ENCODE results near the gene SLC39A11.
"Not testable (repeated sequence)": the region's sequence is repeated elsewhere in the genome, so short reads cannot be mapped to it uniquely, and the experiment has no call there.

SLC39A11 gene

DNA sequence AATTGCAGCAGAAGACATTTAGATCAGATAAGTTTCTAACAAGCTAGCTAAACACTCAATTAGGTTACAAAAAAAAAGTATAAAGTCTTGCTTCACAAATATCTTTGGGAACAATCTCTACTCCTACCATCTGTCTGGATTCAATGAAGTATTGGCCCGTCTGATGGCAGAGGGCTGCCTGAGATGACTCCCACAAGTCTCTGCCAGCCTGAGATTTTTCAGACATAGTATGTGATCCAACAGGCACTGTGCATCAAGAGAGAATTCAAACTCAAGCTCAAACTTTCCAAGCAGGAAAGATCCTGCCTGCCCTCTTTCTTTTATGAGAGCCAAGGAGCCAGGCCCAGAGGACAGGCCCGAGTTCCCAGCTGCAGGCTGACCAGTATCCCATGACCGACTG, 22.6 kb downstream of the SLC39A11 start:
- DNase-seq: no peak

DNA sequence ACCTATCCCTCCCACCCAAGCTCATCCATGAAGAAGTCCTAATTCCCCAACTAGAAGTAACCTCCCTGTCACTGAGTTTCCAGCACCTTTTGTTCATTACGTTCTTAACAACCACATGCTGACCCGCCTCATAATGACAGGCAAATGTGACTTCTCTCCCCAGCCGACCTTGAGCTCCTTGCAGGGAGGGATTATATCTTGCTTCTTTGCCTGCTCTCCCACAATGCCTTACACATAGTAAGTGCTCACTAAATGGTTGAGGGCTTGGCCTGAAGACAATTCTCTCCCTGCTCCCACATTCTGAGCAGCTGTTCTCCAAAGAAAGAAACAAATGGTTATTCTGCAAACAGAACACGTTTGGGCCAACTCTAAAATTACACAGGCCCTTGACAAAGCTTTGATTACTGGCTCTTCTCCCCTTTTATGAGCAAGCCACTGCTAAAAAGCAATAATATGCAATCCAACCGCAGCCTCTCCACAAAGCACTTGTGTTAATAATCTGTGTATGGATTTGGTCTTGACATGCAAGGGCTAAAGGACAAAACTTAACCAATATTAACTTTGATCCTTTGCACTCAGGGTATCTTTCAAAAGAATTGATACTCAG, 23.2 kb downstream of the SLC39A11 start:
- no peak for DNase-seq

DNA sequence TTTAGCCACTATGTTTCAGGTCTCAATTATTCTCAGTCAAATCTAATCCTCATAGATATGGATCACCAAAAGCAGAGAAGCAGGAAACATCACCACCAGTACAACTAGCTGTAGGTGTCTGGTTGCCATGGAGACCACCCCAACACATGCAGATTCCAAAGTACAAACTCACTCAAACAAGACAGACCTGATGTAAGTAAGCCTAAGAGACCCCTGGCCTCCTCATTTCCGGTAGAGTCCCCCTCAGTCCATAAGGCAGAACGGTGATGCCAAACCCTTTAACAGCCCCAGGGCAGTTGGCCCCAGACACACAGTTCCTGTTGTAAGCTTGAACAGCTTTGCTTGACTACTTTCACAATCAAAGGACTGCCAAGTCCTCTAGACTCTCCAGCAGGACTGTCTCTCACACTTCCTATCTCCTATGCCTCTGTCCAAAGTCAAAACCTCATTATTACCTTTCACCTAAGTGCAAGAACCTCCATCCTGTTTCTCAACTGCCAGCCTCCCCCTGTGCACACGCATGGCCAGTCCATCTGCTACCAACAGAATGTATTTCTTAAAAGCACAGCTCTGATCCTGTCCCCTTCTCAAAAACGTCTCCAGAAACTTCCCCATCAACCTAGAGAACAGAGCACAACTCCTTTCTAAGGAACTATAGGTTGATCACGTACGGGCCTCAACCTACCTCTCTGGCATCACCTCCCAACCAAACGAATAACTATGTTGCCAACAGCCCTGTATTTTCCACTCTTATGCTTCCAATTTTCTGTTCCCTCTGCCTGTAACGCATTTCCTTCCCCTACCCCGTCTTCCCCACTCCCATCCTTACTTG, 23.9 kb downstream of the SLC39A11 start:
- peak; percentile 3 to 20 for DNase-seq

DNA sequence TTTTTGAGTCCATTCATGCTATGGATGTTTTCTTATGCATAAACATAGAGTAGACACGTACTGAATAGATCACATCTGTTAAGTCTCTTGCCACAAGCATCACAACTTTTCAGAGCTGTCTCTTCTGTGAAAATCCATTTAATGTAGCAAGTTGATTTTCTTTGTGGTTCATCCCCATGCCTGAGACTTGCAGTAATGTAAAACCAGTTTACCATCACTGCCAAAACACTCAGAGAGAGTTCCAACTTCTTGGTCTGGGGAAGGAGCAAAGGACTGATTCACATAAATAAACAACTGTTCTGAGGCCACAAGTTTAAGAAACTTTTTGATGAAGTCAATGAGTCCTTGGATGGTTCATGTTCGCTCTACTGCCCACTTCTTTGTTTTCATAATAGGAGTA, 24.8 kb downstream of the SLC39A11 start:
- DNase-seq: not testable (repeated sequence)

DNA sequence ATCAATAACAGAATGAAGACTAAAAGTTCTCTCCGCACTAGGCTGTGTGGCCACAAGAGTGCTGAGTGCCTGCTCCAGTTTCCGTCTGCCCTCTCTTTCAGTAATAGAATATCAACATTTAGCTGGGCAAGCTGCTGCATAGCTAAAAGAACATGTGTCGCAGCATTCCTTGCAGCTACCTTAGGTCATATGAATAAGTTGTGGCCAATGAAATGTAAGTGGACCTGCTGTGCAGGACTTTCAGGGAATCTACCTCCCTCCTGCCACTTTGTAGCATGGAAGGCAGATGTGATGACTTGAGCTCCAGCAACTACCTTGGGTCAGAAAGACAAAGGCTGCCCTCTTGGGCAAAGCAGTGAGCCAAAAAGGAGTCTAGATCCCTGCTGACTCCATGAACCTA, 25.4 kb downstream of the SLC39A11 start:
- no peak for DNase-seq

DNA sequence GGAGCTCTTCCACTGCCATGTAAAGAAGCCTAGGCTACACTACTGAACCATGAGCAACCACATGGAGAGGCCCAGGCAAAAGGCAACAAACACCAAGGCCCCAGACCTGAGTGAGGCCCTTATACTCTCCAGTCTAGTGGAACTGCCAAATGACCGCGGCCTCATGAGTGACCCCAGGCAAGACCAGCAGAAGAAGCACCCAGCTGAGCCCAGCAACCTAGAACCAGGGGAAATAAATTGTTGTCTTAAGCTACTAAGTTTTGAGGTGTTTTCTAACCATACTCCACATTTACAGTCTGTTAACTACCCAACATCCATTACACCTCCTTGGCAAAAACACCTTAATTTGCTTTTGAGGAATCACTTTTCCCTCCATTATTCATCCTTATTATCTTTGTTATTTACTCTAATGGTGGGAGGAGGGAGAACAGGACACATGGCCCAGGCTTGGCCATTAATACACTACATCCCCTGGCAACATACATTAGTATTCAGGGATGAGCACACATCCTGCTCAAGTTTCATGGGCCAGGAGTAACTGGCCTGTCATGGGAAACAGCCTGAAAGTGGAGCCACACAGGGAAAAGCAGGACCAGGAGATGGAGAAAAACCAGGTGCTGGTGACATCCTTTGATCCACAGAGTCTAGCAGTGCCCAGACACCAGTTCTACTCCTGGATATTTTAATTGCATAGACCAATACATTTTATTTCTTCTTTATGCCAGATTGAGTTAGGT, 26.2 kb downstream of the SLC39A11 start:
- DNase-seq: no peak

DNA sequence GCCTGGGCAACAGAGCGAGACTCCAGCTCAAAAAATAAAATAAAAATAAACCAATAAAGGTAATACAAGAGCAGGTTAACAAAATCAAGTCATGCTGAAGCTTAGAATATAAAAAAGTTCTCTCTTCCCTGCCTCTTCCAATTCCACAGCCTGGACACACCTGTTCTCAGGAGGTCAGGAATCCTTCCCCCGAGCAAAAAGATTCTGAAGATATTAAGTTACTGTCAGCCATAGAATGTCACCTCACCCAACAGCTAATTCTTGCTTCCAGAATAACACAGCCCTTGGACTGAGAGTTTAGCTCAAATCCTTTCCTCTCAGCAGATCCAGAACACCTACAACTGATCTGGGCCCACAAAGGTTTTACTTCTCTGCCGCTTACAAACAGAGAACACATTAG, 27.1 kb downstream of the SLC39A11 start:
- no peak for DNase-seq

DNA sequence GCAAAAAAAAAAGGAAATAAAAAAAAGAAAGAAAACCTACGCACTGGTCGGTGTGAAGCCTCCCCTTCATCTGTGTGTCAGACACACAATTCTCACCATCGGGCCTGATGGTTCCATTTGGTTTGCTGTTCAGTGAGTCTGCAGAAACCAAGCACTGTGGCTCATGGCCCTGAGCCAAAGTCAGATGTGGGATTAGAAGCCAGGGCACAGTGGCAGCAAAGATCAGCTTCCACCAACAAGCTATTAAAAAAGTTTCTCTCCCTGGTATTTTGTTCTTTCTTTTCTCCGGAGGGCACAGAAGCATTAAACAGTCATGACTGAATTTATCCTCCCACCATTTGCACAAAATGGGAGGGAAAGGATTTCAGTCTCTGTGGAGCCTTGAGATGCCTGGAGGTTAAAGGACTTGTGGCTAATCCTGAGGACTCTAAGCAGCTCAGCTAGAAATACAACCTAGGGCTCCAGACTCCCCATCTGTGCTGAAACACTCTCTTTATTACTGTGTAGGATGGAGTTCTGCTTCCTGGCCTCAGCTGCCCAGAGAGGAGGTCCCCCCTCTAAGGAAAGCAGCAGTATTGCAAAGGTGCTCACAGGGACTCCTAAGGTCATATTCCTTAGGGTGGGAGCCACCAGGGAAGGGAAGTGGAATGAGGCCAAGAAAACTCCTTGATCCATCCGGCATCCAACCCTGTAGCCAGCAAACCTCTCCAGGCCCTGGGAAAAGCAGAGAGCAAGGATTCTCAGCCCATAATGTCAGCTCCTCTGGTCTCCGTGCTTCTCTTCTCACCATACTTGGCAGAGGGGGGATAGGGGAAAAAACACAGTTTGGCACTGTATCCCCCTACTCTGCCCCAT, 28.2 kb downstream of the SLC39A11 start:
- DNase-seq: no peak

DNA sequence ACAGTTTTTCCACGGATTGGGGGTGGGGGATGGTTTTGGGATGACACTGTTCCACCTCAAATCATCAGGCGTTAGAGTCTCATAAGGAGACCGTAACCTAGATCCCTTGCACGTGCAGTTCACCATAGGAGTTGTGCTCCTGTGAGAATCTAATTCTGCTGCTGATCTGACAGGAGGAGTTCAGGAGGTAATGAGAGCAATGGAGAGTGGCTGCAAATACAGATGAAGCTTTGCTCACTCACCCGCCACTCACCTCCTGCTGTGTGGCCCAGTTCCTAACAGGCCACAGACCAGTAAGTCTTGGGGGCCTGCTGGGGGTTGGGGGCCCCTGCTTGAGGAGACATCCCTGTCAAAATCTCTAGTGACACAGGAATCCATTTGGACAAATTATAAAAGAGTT, 29.8 kb downstream of the SLC39A11 start:
- no peak for DNase-seq

DNA sequence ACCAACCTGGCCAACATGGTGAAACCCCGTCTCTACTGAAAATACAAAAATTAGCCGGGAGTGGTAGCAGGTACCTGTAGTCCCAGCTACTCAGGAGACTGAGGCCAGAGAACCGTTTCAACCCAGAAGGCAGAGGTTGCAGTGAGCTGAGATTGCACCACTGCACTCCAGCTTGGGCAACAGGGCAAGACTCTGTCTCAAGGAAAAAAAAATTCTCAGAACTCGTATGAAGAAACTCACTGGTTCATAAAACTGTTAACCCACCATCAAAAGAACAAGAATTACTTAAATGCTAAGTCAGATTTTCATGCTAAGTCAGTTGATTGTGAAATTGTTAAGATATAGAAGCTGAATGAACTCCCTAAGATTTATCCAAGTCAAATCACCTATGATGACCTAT, 31.3 kb downstream of the SLC39A11 start:
- DNase-seq: peak; percentile 65 to 67

DNA sequence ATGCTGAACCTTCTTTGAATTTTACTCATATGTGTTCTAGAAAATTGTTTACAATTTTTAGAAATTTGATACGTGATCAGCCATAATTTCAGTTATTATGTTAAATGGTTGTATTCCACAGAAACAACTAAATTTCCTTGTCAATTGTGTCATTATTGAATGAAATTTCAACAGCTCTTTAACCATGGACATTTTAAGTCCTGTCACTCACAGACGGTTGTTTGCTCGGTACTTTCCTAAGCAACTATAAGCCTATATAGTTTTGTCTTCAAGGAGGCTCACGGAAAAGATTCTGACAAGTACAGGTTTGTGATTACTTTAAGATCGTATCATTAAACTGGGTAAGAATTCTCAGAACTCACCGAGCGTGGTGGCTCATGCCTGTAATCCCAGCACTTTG, 31.8 kb downstream of the SLC39A11 start:
- DNase-seq: peak; percentile 20 to 53

DNA sequence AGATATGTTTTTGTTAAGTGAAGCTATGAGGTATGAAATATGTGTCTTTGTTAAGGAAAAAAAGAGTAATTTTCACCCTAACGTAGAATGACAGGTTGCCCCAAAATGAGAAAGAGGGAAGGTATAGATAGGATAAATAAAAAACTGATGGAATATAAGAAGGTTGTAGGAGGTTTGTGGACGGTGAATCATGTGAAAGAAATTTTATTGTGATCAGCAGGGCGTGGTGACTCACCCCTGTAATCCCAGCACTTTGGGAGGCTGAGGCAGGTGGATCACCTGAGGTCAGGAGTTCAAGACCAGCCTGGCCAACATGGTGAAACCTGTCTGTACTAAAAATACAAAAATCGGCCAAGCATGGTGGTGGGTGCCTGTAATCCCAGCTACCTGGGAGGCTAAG, 32.8 kb downstream of the SLC39A11 start:
- DNase-seq: not testable (repeated sequence)

DNA sequence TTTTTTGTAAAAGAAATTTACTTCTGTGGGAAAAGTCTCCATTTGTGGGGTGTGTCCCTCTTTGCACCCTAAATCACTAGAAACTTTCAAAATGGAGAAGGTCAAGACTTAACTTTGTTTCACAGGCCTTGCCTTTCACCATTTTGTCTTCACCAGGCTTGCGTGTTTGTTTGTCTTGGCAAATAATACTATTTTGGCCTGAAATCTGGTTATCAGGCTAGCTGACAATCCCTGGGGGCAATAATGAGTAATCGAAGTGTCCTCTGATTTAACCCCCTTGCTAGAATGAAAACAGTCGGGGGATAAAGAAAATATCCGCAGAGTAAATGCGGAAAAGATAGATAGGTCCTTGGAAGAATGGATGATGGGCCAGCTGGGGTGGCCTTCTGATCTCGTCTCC, 34.5 kb downstream of the SLC39A11 start:
- DNase-seq: no peak

DNA sequence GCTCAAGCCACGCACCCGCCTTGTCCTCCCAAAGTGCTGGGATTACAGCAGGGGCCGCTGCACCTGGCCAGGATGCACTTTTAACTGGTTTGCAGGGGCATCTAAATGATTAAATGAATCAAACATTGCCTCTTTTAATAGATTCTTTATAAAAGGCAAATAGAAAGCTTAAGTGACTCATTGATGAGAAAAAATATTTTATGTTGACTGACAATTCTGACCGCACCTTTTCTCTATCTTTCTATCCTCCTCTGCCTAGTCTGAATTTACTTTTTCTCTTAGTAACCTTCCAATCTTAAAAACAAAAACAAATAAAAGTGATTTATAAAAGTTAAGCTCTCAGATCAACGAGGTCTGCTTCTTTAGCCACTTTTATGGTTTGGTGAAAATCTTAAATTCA, 35.3 kb downstream of the SLC39A11 start:
- no peak for DNase-seq

DNA sequence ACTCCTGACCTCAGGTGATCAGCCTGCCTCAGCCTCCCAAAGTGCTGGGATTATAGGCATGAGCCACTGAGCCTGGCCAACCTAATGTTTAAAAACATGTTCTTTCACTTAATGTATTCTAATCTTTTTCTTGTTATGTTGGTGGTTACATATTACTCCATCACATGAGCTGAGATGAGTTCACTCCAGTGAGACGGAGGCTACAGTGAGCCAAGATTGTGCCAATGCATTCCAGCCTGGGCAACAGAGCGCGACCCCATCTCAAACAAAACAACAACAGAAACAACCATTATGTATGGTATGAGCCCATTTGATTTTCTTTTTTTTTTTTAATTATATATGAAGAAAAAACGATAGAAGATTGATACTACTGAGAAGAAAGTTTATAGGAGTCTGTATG, 39.6 kb downstream of the SLC39A11 start:
- DNase-seq: no peak

DNA sequence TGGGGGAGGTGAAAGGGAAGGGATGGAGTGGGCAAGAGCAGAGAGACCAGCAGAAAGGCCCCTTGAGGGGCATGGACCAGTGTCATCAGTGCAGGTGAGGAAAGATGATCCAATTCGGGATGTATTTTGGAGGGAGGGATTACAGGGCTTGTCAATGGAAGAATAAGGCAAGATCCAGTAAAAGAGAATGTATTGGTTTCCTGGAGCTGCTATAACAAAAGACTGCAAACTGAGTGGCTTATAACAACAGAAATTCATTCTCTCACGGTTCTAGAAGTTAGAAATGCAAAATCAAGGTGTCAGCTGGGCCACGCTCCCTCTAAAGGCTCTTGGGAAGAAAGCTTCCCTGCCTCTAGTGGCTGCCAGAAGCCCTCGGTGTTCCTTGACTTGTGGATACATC, 41.7 kb downstream of the SLC39A11 start:
- no peak for DNase-seq

DNA sequence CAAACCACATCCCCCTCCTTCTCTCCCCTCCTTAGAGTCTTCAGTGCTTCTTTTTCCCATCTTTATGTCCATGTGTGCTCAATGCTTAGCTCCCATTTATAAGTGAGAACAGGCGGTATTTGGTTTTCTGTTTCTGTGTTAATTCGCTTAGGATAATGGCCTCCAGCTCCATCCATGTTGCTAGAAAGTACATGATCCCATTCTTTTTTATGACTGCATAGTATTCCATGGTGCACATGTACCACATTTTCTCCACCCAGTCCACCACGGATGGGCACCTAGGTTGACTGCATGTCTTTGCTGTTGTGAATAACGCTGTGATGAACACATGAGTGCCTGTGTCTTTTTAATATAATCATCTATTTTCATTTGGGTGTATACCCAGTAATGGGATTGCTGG, 44.3 kb downstream of the SLC39A11 start:
- DNase-seq: no peak

DNA sequence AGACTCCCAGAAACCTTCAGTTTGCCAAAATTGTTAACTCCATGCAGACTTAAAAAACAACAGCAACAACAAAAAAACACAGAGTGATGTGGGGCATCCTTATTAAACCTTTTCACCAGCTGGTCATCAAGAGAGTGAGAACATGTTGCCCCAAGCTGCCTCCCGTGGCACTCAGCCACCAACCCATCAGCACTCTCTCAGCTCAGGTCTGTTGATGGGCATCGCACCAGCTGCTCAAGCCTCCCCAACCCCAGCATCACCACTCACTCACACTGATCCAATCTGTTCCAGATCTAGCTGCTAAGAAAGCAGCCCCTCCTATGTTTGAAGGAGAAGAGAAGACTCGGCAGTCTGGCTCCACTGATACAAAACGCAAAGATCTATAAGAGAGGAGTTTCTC, 46.8 kb downstream of the SLC39A11 start:
- DNase-seq: no peak

DNA sequence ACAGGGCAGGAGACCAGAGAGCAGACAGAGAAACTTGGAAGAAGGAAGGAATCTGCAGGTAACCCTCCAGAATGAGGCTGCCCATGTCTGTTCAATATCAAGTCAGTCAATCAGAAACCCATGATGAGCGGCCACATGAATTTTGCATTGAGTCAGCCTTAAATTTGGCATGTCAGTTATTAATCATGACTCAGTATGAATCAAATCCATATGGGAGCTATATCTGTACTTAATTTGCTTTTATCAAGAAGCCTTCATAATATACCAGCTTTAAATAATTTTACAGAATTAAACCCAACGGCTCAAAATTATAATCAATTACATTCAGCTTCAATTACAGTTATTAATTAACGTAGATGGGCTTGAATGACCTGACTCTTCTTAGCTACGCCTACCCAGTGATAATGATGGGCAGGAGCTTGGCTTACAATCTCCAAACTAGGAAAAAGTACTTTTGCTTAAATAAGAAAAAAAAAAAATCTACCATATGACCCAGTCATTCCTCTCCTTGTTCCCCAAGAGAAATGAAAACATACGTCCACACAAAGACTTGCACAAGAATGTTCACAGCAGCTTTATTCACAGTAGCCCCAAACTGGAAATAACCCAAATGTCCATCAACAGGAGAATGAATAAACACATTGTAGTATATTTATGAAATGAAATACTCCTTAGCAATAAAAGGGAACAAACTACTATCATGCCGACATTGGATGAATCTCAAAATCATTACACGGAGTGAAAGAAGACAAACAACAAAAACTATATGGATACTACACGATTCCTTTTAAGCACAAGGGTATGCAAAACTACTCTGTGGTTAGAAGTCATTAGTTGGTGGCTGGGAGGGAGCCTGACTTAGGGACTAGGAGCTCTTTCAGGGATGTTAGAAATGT, 48.6 kb downstream of the SLC39A11 start:
- peak in 1 of 2 donors; percentile 26 for DNase-seq

DNA sequence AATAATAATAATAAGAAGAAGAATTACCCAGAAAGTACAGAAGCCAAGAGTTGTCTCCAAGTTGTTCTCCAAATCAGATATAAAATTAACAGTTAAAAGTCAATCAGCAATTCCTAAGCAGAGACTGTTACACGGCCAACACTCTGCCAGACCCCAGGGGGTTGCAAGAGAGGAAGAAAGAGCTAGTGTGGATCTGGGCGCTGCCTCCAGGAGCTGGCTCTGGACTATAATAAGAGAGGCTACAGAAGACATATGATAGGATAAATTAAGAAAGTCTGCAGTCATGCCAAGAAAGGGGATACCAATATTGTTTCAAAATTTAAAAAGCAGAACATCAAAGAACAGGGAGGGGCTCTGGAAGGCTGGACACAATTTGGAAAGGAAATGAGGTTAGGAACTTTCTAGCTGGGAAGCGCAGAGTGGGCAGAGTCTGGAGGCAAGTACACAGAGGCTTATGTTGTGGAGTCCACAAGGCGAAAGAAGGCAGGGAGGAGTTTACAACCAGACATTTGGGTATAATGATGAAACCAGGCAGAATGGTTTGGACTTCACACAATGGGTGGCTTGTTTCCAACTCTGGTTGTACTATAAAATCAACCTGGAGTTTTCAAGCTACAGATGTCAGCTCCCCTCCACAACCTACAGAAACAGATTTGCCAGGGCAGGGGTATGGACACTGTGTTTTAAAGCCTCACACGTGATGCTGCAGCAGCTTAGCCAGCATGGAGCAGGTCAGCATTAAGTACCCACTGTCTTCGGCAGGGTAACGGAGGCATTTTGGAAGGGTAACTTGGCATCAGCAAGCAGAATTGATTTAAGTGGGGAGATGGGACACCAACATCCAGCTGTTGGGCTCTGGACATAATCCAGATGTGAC, 49.4 kb downstream of the SLC39A11 start:
- peak; percentile 4 to 31 for DNase-seq

DNA sequence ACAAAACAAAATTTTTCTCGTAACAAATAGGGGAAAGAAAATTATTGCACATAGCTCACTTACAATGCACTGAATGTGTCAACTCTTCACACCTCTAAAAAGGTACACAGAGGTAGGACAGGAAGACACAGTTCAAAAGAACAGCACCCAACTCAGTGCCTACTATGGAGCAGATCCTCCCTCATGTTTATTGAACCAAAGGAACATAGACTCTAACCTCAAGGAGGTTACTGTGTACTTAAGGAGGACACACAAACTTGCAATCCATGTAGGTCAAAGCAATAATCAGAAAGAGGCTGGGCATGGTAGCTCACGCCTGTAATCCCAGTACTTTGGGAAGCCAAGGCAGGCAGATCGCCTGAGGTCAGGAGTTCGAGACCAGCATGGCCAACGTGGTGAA, 50.3 kb downstream of the SLC39A11 start:
- DNase-seq: no peak

All from inflammatory macrophage treated with lipopolysaccharide for 1 hour (primary cell).